Sigmoid colon (tissue), 7 donors: ENCODE results near the gene CEP104. TPM values are rescaled to one million over a fixed set of nuclear protein-coding genes. Genes with fewer than 3 reads are reported as not detected.

ENCODE experiments used
- DNase-seq: peaks from one replicate; pipeline ENCODE4 v3.0.0-alpha.2; 2019
- H3K27ac ChIP-seq, 4 donors: fragments of 200-600 bp; sonication (generic); one replicate each; pipeline ENCODE4 v1.5.1; 2016 to 2019; ENCODE audit warnings: mild to moderate bottlenecking in 1 of 4
- H3K27me3 ChIP-seq, 3 donors: fragments of 200-600 bp; sonication (generic); one replicate each; pipeline ENCODE4 v1.5.1; 2019; ENCODE audit warnings: mild to moderate bottlenecking in 1 of 3
- H3K36me3 ChIP-seq, 4 donors: fragments of 200-600 bp; sonication (generic); one replicate each; pipeline ENCODE4 v1.5.1; 2016 to 2019
- H3K4me1 ChIP-seq, 4 donors: fragments of 200-600 bp; sonication (generic); one replicate each; pipeline ENCODE4 v1.5.1; 2017 to 2019
- H3K4me3 ChIP-seq, 4 donors: fragments of 200-600 bp; sonication (generic); one replicate each; pipeline ENCODE4 v1.5.1; 2017 to 2019; ENCODE audit warnings: mild to moderate bottlenecking in 2 of 4, moderate library complexity in 1 of 4
- H3K9me3 ChIP-seq, 4 donors: fragments of 200-600 bp in 3 of 4; sonication (generic) in 3 of 4; one replicate each; pipeline versions ENCODE4 v1.5.1 to v1.6.1; 2013 to 2019
- CTCF ChIP-seq, 4 experiments: fragments of 450-650 bp in 3 of 4; fragments of 200-600 bp in 1 of 4; IDR thresholded peaks; one replicate each; pipeline ENCODE4 v1.5.1; 2016 to 2019; ENCODE audit warnings: antibody characterized with exemption in 4 of 4, mild to moderate bottlenecking in 3 of 4, moderate library complexity in 2 of 4
- EP300 ChIP-seq, 4 donors: sonication (generic); formaldehyde crosslinking; IDR thresholded peaks; one replicate each; pipeline ENCODE4 v1.6.1; 2017; ENCODE audit warnings: antibody characterized with exemption in 4 of 4
- POLR2A ChIP-seq, 2 donors: fragments of 450-650 bp; IDR thresholded peaks; one replicate each; pipeline ENCODE4 v1.6.1; 2016; ENCODE audit warnings: antibody characterized with exemption in 2 of 2, mild to moderate bottlenecking in 2 of 2, moderate library complexity in 2 of 2
- POLR2AphosphoS5 ChIP-seq, 4 donors: sonication (generic); formaldehyde crosslinking; IDR thresholded peaks; one replicate each; pipeline ENCODE4 v1.6.1; 2017; ENCODE audit warnings: antibody characterized with exemption in 4 of 4
- WGBS, 2 donors: extraction: QIAGEN DNeasy Blood & Tissue Kit; methylation state at CpG; one replicate each; pipeline ENCODE4 v1.1.7; 2013; 5-methylcytosine and 5-hydroxymethylcytosine counted together
- intact Hi-C: fragments of 100-400 bp; cut with DNase I; formaldehyde crosslinking; loops from one replicate; pipeline ENCODE4 v1.15.1; 2023
- polyA plus RNA-seq, 3 donors: library from polyadenylated mRNA; stranded (reverse); fragments of 200-250 nt; gene quantifications; one replicate each; pipeline ENCODE4 v1.2.3, GENCODE V29; 2013
- total RNA-seq, 4 donors: library from RNA; depleted of rRNA; stranded (reverse); fragments of >200 nt; gene quantifications; one replicate each; pipeline ENCODE4 v1.1.0, GENCODE V29; 2016
- donor health status: healthy with polysubstance abuse.
- donor health status: Bipolar disorder and iron deficiency.
- donor health status: healthy.

Gene CEP104
- total and polyA plus RNA-seq, 7 donors, result 12.0 to 32.5 (median 21.6) TPM

- H3K27ac ChIP-seq, result peak overlapping the region; percentile 78 to 85 (median 82)
- intact Hi-C loops, result loop anchor here (2.0 to 5.0 kb wide), 2 partner anchors 43 to 1445 kb away; partner anchors contain the start of genes C1orf174 and PEX10
- 2 to 9% methylated on average over 21 of the region's 21 CpGs for WGBS, 2 donors
- no peak for TF ChIP-seq POLR2A (IDR thresholded peaks at IDR 0.05)
- no peak for TF ChIP-seq EP300 (IDR thresholded peaks at IDR 0.05)
- no peak for TF ChIP-seq CTCF (IDR thresholded peaks at IDR 0.05)
- TF ChIP-seq POLR2AphosphoS5 (IDR thresholded peaks at IDR 0.05), result no peak
- H3K4me1 ChIP-seq, result peaks cover 5 to 33% (median 26%) of the 10 kb centered on the region in 4 donors
- H3K4me3 ChIP-seq, result peak overlapping the region; percentile 68 to 91 (median 84)
- H3K9me3 ChIP-seq, result no peaks in the 10 kb centered on the region
- no peaks in the 10 kb centered on the region for H3K27me3 ChIP-seq
- DNase-seq, result no peak
- no peaks in the 10 kb centered on the region for H3K36me3 ChIP-seq
These were observed 749 bp upstream of the CEP104 start for GRCh38 chr1:3857791-3858129.

GRCh38 chr1:3852711-3853485 lies 4.1 kb downstream of the CEP104 start:
- Histone ChIP-seq H3K4me1 (peaks cover 5 to 23% (median 18%) of the 10 kb centered on the region in 4 donors), H3K9me3 (no peaks in the 10 kb centered on the region)
- WGBS, 2 donors, result 80 to 85% methylated on average over 15 of the region's 15 CpGs

GRCh38 chr1:3852091-3852490 lies 4.9 kb downstream of the CEP104 start:
- 84 to 89% methylated on average over 12 of the region's 12 CpGs for WGBS, 2 donors
- intact Hi-C loops, result no loop called here
- Histone ChIP-seq H3K27me3 (no peaks in the 10 kb centered on the region), H3K4me1 (peaks cover 5 to 19% (median 14%) of the 10 kb centered on the region in 4 donors), H3K9me3 (no peaks in the 10 kb centered on the region), H3K36me3 (peaks cover 9 to 40% (median 17%) of the 10 kb centered on the region in 4 donors), H3K4me3 (no peak overlapping the region), H3K27ac (no peak overlapping the region)
- peak; percentile 25 for DNase-seq
- TF ChIP-seq CTCF (IDR thresholded peaks at IDR 0.05) (no peak), POLR2A (IDR thresholded peaks at IDR 0.05) (no peak), POLR2AphosphoS5 (IDR thresholded peaks at IDR 0.05) (no peak), EP300 (IDR thresholded peaks at IDR 0.05) (no peak)

More at GRCh38 chr1:3852711-3853485, 4.1 kb downstream of the CEP104 start:
- no peak for TF ChIP-seq EP300 (IDR thresholded peaks at IDR 0.05)
- no peak for TF ChIP-seq CTCF (IDR thresholded peaks at IDR 0.05)
- TF ChIP-seq POLR2A (IDR thresholded peaks at IDR 0.05), result no peak
- no peak for TF ChIP-seq POLR2AphosphoS5 (IDR thresholded peaks at IDR 0.05)
- no peak overlapping the region for H3K27ac ChIP-seq
- no peak overlapping the region for H3K4me3 ChIP-seq
- no peaks in the 10 kb centered on the region for H3K27me3 ChIP-seq
- no peak for DNase-seq
- intact Hi-C loops, result no loop called here
- H3K36me3 ChIP-seq, result peaks cover 8 to 32% (median 13%) of the 10 kb centered on the region in 4 donors

- Histone ChIP-seq H3K27me3 (no peaks in the 10 kb centered on the region), H3K27ac (no peak overlapping the region), H3K9me3 (no peaks in the 10 kb centered on the region), H3K4me3 (no peak overlapping the region), H3K36me3 (peaks cover 9 to 48% (median 20%) of the 10 kb centered on the region in 4 donors), H3K4me1 (peaks cover 5 to 19% (median 12%) of the 10 kb centered on the region in 4 donors)
- intact Hi-C loops, result no loop called here
- DNase-seq, result peak; percentile 53
- 95 to 97% methylated on average over 6 of the region's 6 CpGs for WGBS, 2 donors
- TF ChIP-seq POLR2AphosphoS5 (IDR thresholded peaks at IDR 0.05) (no peak), CTCF (IDR thresholded peaks at IDR 0.05) (no peak), POLR2A (IDR thresholded peaks at IDR 0.05) (no peak), EP300 (IDR thresholded peaks at IDR 0.05) (no peak)
These were observed 5.7 kb downstream of the CEP104 start for GRCh38 chr1:3851292-3851691.
